H9 (cell line): ENCODE measurements around the gene COMMD1. TPM values are rescaled to one million over a fixed set of nuclear protein-coding genes. Genes with fewer than 3 reads are reported as not detected.

Experiments used
- DNase-seq: peaks from one replicate; pipeline ENCODE4 v3.0.0-alpha.2; 2017
- H2AFZ ChIP-seq: one replicate; pipeline ENCODE4 v1.6.1; 2013; ENCODE audit warnings: mild to moderate bottlenecking, low read length, control low read depth, moderate library complexity
- H2AK5ac ChIP-seq: 2 replicates; pipeline ENCODE4 v1.6.1; 2013; ENCODE audit warnings: low read length, control low read depth, mixed read lengths; ENCODE audit not compliant: insufficient read length
- H2BK120ac ChIP-seq: one replicate; pipeline ENCODE4 v1.6.1; 2013; ENCODE audit warnings: low read depth, mild to moderate bottlenecking, low read length, control low read depth, inconsistent platforms; ENCODE audit not compliant: poor library complexity, severe bottlenecking
- H2BK12ac ChIP-seq: 2 replicates; pipeline ENCODE4 v1.6.1; 2013; ENCODE audit warnings: low read length, control low read depth, mixed read lengths, low read depth; ENCODE audit not compliant: insufficient read length
- H2BK15ac ChIP-seq: 2 replicates; pipeline ENCODE4 v1.6.1; 2013; ENCODE audit warnings: low read depth, low read length, control low read depth
- H2BK20ac ChIP-seq: one replicate; pipeline ENCODE4 v1.6.1; 2013; ENCODE audit warnings: low read depth, mild to moderate bottlenecking, low read length, control low read depth, inconsistent platforms; ENCODE audit not compliant: poor library complexity, severe bottlenecking
- H2BK5ac ChIP-seq: 2 replicates; pipeline ENCODE4 v1.6.1; 2013; ENCODE audit warnings: low read length, control low read depth, mixed read lengths; ENCODE audit not compliant: insufficient read length
- H3K14ac ChIP-seq: 2 replicates; pipeline ENCODE4 v1.6.1; 2013; ENCODE audit warnings: low read length, control low read depth; ENCODE audit not compliant: insufficient read depth
- H3K18ac ChIP-seq: 2 replicates; pipeline ENCODE4 v1.6.1; 2013; ENCODE audit warnings: low read depth, mild to moderate bottlenecking, mixed read lengths, low read length, control low read depth; ENCODE audit not compliant: insufficient read length
- H3K23ac ChIP-seq: 2 replicates; pipeline ENCODE4 v1.6.1; 2013; ENCODE audit warnings: low read length, control low read depth, mixed read lengths, low read depth; ENCODE audit not compliant: insufficient read length
- H3K23me2 ChIP-seq: 2 replicates; pipeline ENCODE4 v1.6.1; 2013; ENCODE audit warnings: low read depth, mild to moderate bottlenecking, mixed read lengths, low read length, control low read depth; ENCODE audit not compliant: insufficient read length, poor library complexity, severe bottlenecking
- H3K27ac ChIP-seq: 2 replicates; pipeline ENCODE4 v1.5.1; 2013; ENCODE audit warnings: low read length, control low read depth, mixed read lengths, low read depth; ENCODE audit not compliant: insufficient read length
- H3K27me3 ChIP-seq: 2 replicates; pipeline ENCODE4 v1.6.1; 2013; ENCODE audit warnings: low read length, control low read depth, inconsistent platforms; ENCODE audit not compliant: insufficient read depth
- H3K4ac ChIP-seq: 2 replicates; pipeline ENCODE4 v1.6.1; 2013; ENCODE audit warnings: low read depth, mild to moderate bottlenecking, control low read depth, inconsistent platforms, low read length, moderate library complexity
- H3K4me1 ChIP-seq: 2 replicates; pipeline ENCODE4 v1.6.1; 2013; ENCODE audit warnings: low read length, control low read depth, inconsistent platforms; ENCODE audit not compliant: insufficient read depth
- H3K4me2 ChIP-seq: 2 replicates; pipeline ENCODE4 v1.6.1; 2013; ENCODE audit warnings: low read length, control low read depth, mixed read lengths; ENCODE audit not compliant: insufficient read length, insufficient read depth
- H3K56ac ChIP-seq: 2 replicates; pipeline ENCODE4 v1.6.1; 2013; ENCODE audit warnings: low read depth, mild to moderate bottlenecking, mixed read lengths, low read length, control low read depth; ENCODE audit not compliant: insufficient read length
- H3K79me1 ChIP-seq: 2 replicates; pipeline ENCODE4 v1.6.1; 2013; ENCODE audit warnings: low read depth, mild to moderate bottlenecking, moderate library complexity, low read length, control low read depth, inconsistent platforms; ENCODE audit not compliant: insufficient read depth, poor library complexity, severe bottlenecking
- H3K79me2 ChIP-seq: 2 replicates; pipeline ENCODE4 v1.6.1; 2013; ENCODE audit warnings: low read length, control low read depth, inconsistent platforms; ENCODE audit not compliant: insufficient read depth
- H3K9ac ChIP-seq: 2 replicates; pipeline ENCODE4 v1.6.1; 2013; ENCODE audit warnings: low read length, control low read depth, mixed read lengths; ENCODE audit not compliant: insufficient read length; ENCODE audit errors: extremely low read depth
- H3K9me3 ChIP-seq: one replicate; pipeline ENCODE4 v1.6.1; 2013; ENCODE audit warnings: low read depth, low read length, inconsistent platforms; ENCODE audit not compliant: control insufficient read depth
- H3T11ph ChIP-seq: one replicate; pipeline ENCODE4 v1.6.1; 2013; ENCODE audit warnings: mild to moderate bottlenecking, low read length, control low read depth, inconsistent platforms
- H4K20me1 ChIP-seq: one replicate; pipeline ENCODE4 v1.6.1; 2013; ENCODE audit not compliant: control insufficient read depth, insufficient read length, insufficient read depth
- H4K5ac ChIP-seq: 2 replicates; pipeline ENCODE4 v1.6.1; 2013; ENCODE audit warnings: low read depth, mild to moderate bottlenecking, mixed read lengths, low read length, control low read depth; ENCODE audit not compliant: insufficient read length
- H4K8ac ChIP-seq: replicated peaks from 2 replicates; pipeline ENCODE4 v1.6.1; 2013; ENCODE audit warnings: low read length, control low read depth, mixed read lengths, low read depth; ENCODE audit not compliant: insufficient read length
- H4K91ac ChIP-seq: 2 replicates; pipeline ENCODE4 v1.6.1; 2013; ENCODE audit warnings: low read depth, mild to moderate bottlenecking, moderate library complexity, mixed read lengths, low read length, control low read depth; ENCODE audit not compliant: insufficient read length
- H3K27ac Mint-ChIP-seq, 3 experiments: 2 replicates in 2 of 3; 3 replicates in 1 of 3; pipeline ENCODE4 v1.8.0; 2020 to 2021; ENCODE audit warnings: mixed read lengths in 3 of 3, mild to moderate bottlenecking in 1 of 3, moderate library complexity in 1 of 3
- H3K27me3 Mint-ChIP-seq: 2 replicates; pipeline ENCODE4 v1.8.0; 2021; ENCODE audit warnings: low read depth, mild to moderate bottlenecking, moderate library complexity, mixed read lengths
- H3K36me3 Mint-ChIP-seq, 3 experiments: 2 replicates in 2 of 3; 3 replicates in 1 of 3; pipeline ENCODE4 v1.8.0; 2020 to 2021; ENCODE audit warnings: low read depth in 3 of 3, mixed read lengths in 3 of 3; ENCODE audit not compliant: insufficient read depth in 1 of 3
- H3K4me1 Mint-ChIP-seq, 2 experiments: 2 replicates each; pipeline ENCODE4 v1.8.0; 2020; ENCODE audit warnings: mixed read lengths in 2 of 2
- H3K4me3 Mint-ChIP-seq, 2 experiments: 2 replicates in 1 of 2; 3 replicates in 1 of 2; pipeline ENCODE4 v1.8.0; 2020 to 2021; ENCODE audit warnings: mild to moderate bottlenecking in 2 of 2, mixed read lengths in 2 of 2, moderate library complexity in 1 of 2
- H3K9me3 Mint-ChIP-seq, 2 experiments: 2 replicates in 1 of 2; 3 replicates in 1 of 2; pipeline ENCODE4 v1.8.0; 2020; ENCODE audit warnings: mild to moderate bottlenecking in 2 of 2, mixed read lengths in 2 of 2, moderate library complexity in 1 of 2
- CTCF ChIP-seq: fragments of 200-600 bp; sonication (generic); conservative IDR thresholded peaks from 3 replicates; pipeline ENCODE4 v1.8.0; 2021; ENCODE audit warnings: antibody characterized with exemption, mild to moderate bottlenecking
- WGBS: extraction: QIAGEN DNeasy Blood & Tissue Kit; methylation state at CpG from one replicate; pipeline ENCODE4 v1.1.7; 2013; ENCODE audit warnings: missing lambda C conversion rate, low lambda C conversion rate, mixed read lengths; ENCODE audit not compliant: insufficient read length; ENCODE audit errors: extremely low coverage; 5-methylcytosine and 5-hydroxymethylcytosine counted together
- total RNA-seq: library from RNA; stranded (reverse); gene quantifications from 2 replicates; pipeline ENCODE4 v1.2.1, GENCODE V29; 2021

Gene COMMD1
- total RNA-seq, 1 experiment from 2014 or later = 31.5 TPM

GRCh38 chr2:62141142-62141740, 235.8 kb downstream of the COMMD1 start:
- Histone ChIP-seq H2BK120ac (no peak overlapping the region), H3K18ac (no peak overlapping the region), H2BK12ac (no peak overlapping the region), H4K5ac (no peak overlapping the region), H4K20me1 (no peaks in the 10 kb centered on the region), H3K79me2 (no peaks in the 10 kb centered on the region), H3T11ph (no peak overlapping the region), H3K56ac (no peak overlapping the region), H3K27me3 (no peaks in the 10 kb centered on the region), H2BK15ac (no peak overlapping the region), H3K79me1 (no peaks in the 10 kb centered on the region), H3K23me2 (no peaks in the 10 kb centered on the region), H2AK5ac (no peak overlapping the region), H4K8ac (no peak overlapping the region), H3K4me2 (no peak overlapping the region), H4K91ac (no peak overlapping the region), H3K4me1 (peaks cover 2% of the 10 kb centered on the region; the same call in 1 of the 2 replicates), H2BK20ac (no peak overlapping the region), H3K27ac (no peak overlapping the region), H3K9me3 (no peaks in the 10 kb centered on the region), H3K14ac (no peak overlapping the region), H3K4ac (no peak overlapping the region), H3K9ac (no peak overlapping the region), H2AFZ (no peak overlapping the region), H3K23ac (no peak overlapping the region), H2BK5ac (no peak overlapping the region)
- H3K27me3 Mint-ChIP-seq = no peaks in the 10 kb centered on the region
- no peaks in the 10 kb centered on the region for H3K9me3 Mint-ChIP-seq
- H3K36me3 Mint-ChIP-seq = 0 out of 7 replicates have a peak, but pooled peaks cover 0 to 2% (median 0%) of the 10 kb centered on the region in 3 experiments
- TF ChIP-seq CTCF = no peak
- H3K4me3 Mint-ChIP-seq = no peak overlapping the region
- WGBS = no CpG with 5 or more reads among the region's 2 CpGs
- H3K4me1 Mint-ChIP-seq = peaks cover 16 to 20% of the 10 kb centered on the region in 2 experiments
- H3K27ac Mint-ChIP-seq = no peak overlapping the region
- no peak for DNase-seq
